Measurements from ENCODE around the gene RGS17. TPM values are rescaled to one million over a fixed set of nuclear protein-coding genes. Genes with fewer than 3 reads are reported as not detected.

Gene RGS17
- total RNA-seq: 10 to 100 TPM in 1 of 2 donors, 1 to 10 TPM in 1; 8.9 to 40.8 TPM
- polyA plus RNA-seq (ENCODE audit: insufficient read length in 2 of 2): 10 to 100 TPM; 17.9 to 30.3 TPM
- long read RNA-seq, donor 1, transcript RGS17-201 (5 exons, 1,636 nt): major isoform, 14 of 14 reads
- long read RNA-seq, donor 1, partial matches to known transcripts: 0 of 14 reads
- long read RNA-seq, donor 1, other reads (novel, unspliced or antisense): 0 of 14 reads
- long read RNA-seq, donor 2, partial matches to known transcripts: 0 of 4 reads
- long read RNA-seq, donor 2, other reads (novel, unspliced or antisense): 0 of 4 reads
- long read RNA-seq, donor 3, full-length matches to known transcripts: 9 of 9 reads
- long read RNA-seq, donor 3, partial matches to known transcripts: 0 of 9 reads
- long read RNA-seq, donor 3, other reads (novel, unspliced or antisense): 0 of 9 reads
- long read RNA-seq, donor 4: 0 reads

- Histone ChIP-seq H3K27ac (ENCODE audit: low read depth, low read length) (peak within 1 kb of the TSS; percentile 91), H3K27me3 (ENCODE audit: control insufficient read depth, insufficient read depth, low read length) (peaks cover 4% of the 10 kb centered on the region), H3K9me3 (ENCODE audit: control insufficient read depth, insufficient read depth, low read length) (no peaks in the 10 kb centered on the region), H3K4me3 (ENCODE audit: low read depth, low read length) (peak within 1 kb of the TSS; percentile 88), H3K4me1 (ENCODE audit: control insufficient read depth, insufficient read depth, low read length) (peaks cover 7% of the 10 kb centered on the region), H3K36me3 (ENCODE audit: control insufficient read depth, insufficient read depth, low read length) (no peaks in the 10 kb centered on the region)
- peak in 5 of 6 donors; percentile 67 to 96 (median 81) for DNase-seq (ENCODE audit: low read depth in 4 of 6, low spot score in 6 of 6)
- under 1% methylated on average over 81 of the region's 89 CpGs for WGBS (ENCODE audit: insufficient coverage)
Measured at GRCh38 chr6:153131037-153131981, at the start of gene RGS17. Gene RGS17, minus strand, starts transcription at chr6:153131282. Its CDS starts 87,264 bp downstream, at chr6:153044018.

- Histone ChIP-seq H3K4me3 (ENCODE audit: low read depth, low read length) (no peak overlapping the region), H3K36me3 (ENCODE audit: control insufficient read depth, insufficient read depth, low read length) (no peaks in the 10 kb centered on the region), H3K4me1 (ENCODE audit: control insufficient read depth, insufficient read depth, low read length) (no peaks in the 10 kb centered on the region), H3K27me3 (ENCODE audit: control insufficient read depth, insufficient read depth, low read length) (no peaks in the 10 kb centered on the region), H3K27ac (ENCODE audit: low read depth, low read length) (no peak overlapping the region), H3K9me3 (ENCODE audit: control insufficient read depth, insufficient read depth, low read length) (no peaks in the 10 kb centered on the region)
- DNase-seq (ENCODE audit: low read depth in 4 of 6, low spot score in 6 of 6): peak in 2 of 6 donors; percentile 2 to 44
Measured at GRCh38 chr6:153172815-153173214, 41.7 kb upstream of the RGS17 start.

- no peak overlapping the region for H3K4me3 ChIP-seq (ENCODE audit: low read depth, low read length)
- H3K36me3 ChIP-seq (ENCODE audit: control insufficient read depth, insufficient read depth, low read length): no peaks in the 10 kb centered on the region
- no peak overlapping the region for H3K27ac ChIP-seq (ENCODE audit: low read depth, low read length)
- no peak for DNase-seq (ENCODE audit: low read depth in 4 of 6, low spot score in 6 of 6)
- no peaks in the 10 kb centered on the region for H3K4me1 ChIP-seq (ENCODE audit: control insufficient read depth, insufficient read depth, low read length)
- 100% methylated on average over 3 of the region's 3 CpGs for WGBS (ENCODE audit: insufficient coverage)
- H3K27me3 ChIP-seq (ENCODE audit: control insufficient read depth, insufficient read depth, low read length): no peaks in the 10 kb centered on the region
- no peaks in the 10 kb centered on the region for H3K9me3 ChIP-seq (ENCODE audit: control insufficient read depth, insufficient read depth, low read length)
Measured at GRCh38 chr6:153170511-153170910, 39.4 kb upstream of the RGS17 start.

GRCh38 chr6:153167907-153168306, 36.8 kb upstream of the RGS17 start:
- no peak overlapping the region for H3K4me3 ChIP-seq (ENCODE audit: low read depth, low read length)
- WGBS (ENCODE audit: insufficient coverage): no CpG with 5 or more reads among the region's 1 CpG
- DNase-seq (ENCODE audit: low read depth in 4 of 6, low spot score in 6 of 6): no peak
- no peaks in the 10 kb centered on the region for H3K36me3 ChIP-seq (ENCODE audit: control insufficient read depth, insufficient read depth, low read length)
- H3K27me3 ChIP-seq (ENCODE audit: control insufficient read depth, insufficient read depth, low read length): no peaks in the 10 kb centered on the region
- H3K9me3 ChIP-seq (ENCODE audit: control insufficient read depth, insufficient read depth, low read length): no peaks in the 10 kb centered on the region
- H3K27ac ChIP-seq (ENCODE audit: low read depth, low read length): no peak overlapping the region
- H3K4me1 ChIP-seq (ENCODE audit: control insufficient read depth, insufficient read depth, low read length): no peaks in the 10 kb centered on the region

GRCh38 chr6:153167061-153167891, 36.2 kb upstream of the RGS17 start:
- WGBS (ENCODE audit: insufficient coverage): 90% methylated on average over 4 of the region's 9 CpGs

GRCh38 chr6:153162646-153163045, 31.6 kb upstream of the RGS17 start:
- Histone ChIP-seq H3K4me1 (ENCODE audit: control insufficient read depth, insufficient read depth, low read length) (no peaks in the 10 kb centered on the region), H3K4me3 (ENCODE audit: low read depth, low read length) (no peak overlapping the region), H3K36me3 (ENCODE audit: control insufficient read depth, insufficient read depth, low read length) (no peaks in the 10 kb centered on the region), H3K27ac (ENCODE audit: low read depth, low read length) (no peak overlapping the region), H3K9me3 (ENCODE audit: control insufficient read depth, insufficient read depth, low read length) (no peaks in the 10 kb centered on the region), H3K27me3 (ENCODE audit: control insufficient read depth, insufficient read depth, low read length) (no peaks in the 10 kb centered on the region)
- WGBS (ENCODE audit: insufficient coverage): no CpG with 5 or more reads among the region's 2 CpGs
- no peak for DNase-seq (ENCODE audit: low read depth in 4 of 6, low spot score in 6 of 6)

More at GRCh38 chr6:153167061-153167891, 36.2 kb upstream of the RGS17 start:
- Histone ChIP-seq H3K4me1 (ENCODE audit: control insufficient read depth, insufficient read depth, low read length) (no peaks in the 10 kb centered on the region), H3K9me3 (ENCODE audit: control insufficient read depth, insufficient read depth, low read length) (no peaks in the 10 kb centered on the region), H3K27ac (ENCODE audit: low read depth, low read length) (no peak overlapping the region), H3K36me3 (ENCODE audit: control insufficient read depth, insufficient read depth, low read length) (no peaks in the 10 kb centered on the region), H3K4me3 (ENCODE audit: low read depth, low read length) (no peak overlapping the region), H3K27me3 (ENCODE audit: control insufficient read depth, insufficient read depth, low read length) (no peaks in the 10 kb centered on the region)
- DNase-seq (ENCODE audit: low read depth in 4 of 6, low spot score in 6 of 6): no peak

GRCh38 chr6:153162172-153162571, 31.1 kb upstream of the RGS17 start:
- no peak for DNase-seq (ENCODE audit: low read depth in 4 of 6, low spot score in 6 of 6)
- no peak overlapping the region for H3K27ac ChIP-seq (ENCODE audit: low read depth, low read length)
- H3K9me3 ChIP-seq (ENCODE audit: control insufficient read depth, insufficient read depth, low read length): no peaks in the 10 kb centered on the region
- H3K36me3 ChIP-seq (ENCODE audit: control insufficient read depth, insufficient read depth, low read length): no peaks in the 10 kb centered on the region
- no peak overlapping the region for H3K4me3 ChIP-seq (ENCODE audit: low read depth, low read length)
- WGBS (ENCODE audit: insufficient coverage): no CpG with 5 or more reads among the region's 4 CpGs
- H3K4me1 ChIP-seq (ENCODE audit: control insufficient read depth, insufficient read depth, low read length): no peaks in the 10 kb centered on the region
- no peaks in the 10 kb centered on the region for H3K27me3 ChIP-seq (ENCODE audit: control insufficient read depth, insufficient read depth, low read length)

- Histone ChIP-seq H3K9me3 (ENCODE audit: control insufficient read depth, insufficient read depth, low read length) (no peaks in the 10 kb centered on the region), H3K27ac (ENCODE audit: low read depth, low read length) (no peak overlapping the region), H3K27me3 (ENCODE audit: control insufficient read depth, insufficient read depth, low read length) (no peaks in the 10 kb centered on the region), H3K4me3 (ENCODE audit: low read depth, low read length) (no peak overlapping the region), H3K4me1 (ENCODE audit: control insufficient read depth, insufficient read depth, low read length) (no peaks in the 10 kb centered on the region), H3K36me3 (ENCODE audit: control insufficient read depth, insufficient read depth, low read length) (no peaks in the 10 kb centered on the region)
- WGBS (ENCODE audit: insufficient coverage): no CpG with 5 or more reads among the region's 2 CpGs
- no peak for DNase-seq (ENCODE audit: low read depth in 4 of 6, low spot score in 6 of 6)
Measured at GRCh38 chr6:153160221-153160620, 29.1 kb upstream of the RGS17 start.

Measured in spinal cord (tissue), 10 donors.